ENCODE data around the gene MADD. TPM values are rescaled to one million over a fixed set of nuclear protein-coding genes. Genes with fewer than 3 reads are reported as not detected.
A peak's percentile ranks its signal among the peaks of the same experiment; 100 is the strongest.

Gene MADD
- total RNA-seq, 1 experiment from 2014 or later, result 132 TPM

- peaks cover 42% of the 10 kb centered on the region for H3K4me1 ChIP-seq (ENCODE audit: insufficient read depth, low read length, poor library complexity, severe bottlenecking)
- H3K9me3 ChIP-seq (ENCODE audit: low read depth, low read length, poor library complexity, severe bottlenecking), result no peaks in the 10 kb centered on the region
- TF ChIP-seq EZH2 (IDR thresholded peaks at IDR 0.05; ENCODE audit: borderline replicate concordance, low read depth, low read length, poor library complexity, severe bottlenecking), result no peak
- TF ChIP-seq, protein P1, sequence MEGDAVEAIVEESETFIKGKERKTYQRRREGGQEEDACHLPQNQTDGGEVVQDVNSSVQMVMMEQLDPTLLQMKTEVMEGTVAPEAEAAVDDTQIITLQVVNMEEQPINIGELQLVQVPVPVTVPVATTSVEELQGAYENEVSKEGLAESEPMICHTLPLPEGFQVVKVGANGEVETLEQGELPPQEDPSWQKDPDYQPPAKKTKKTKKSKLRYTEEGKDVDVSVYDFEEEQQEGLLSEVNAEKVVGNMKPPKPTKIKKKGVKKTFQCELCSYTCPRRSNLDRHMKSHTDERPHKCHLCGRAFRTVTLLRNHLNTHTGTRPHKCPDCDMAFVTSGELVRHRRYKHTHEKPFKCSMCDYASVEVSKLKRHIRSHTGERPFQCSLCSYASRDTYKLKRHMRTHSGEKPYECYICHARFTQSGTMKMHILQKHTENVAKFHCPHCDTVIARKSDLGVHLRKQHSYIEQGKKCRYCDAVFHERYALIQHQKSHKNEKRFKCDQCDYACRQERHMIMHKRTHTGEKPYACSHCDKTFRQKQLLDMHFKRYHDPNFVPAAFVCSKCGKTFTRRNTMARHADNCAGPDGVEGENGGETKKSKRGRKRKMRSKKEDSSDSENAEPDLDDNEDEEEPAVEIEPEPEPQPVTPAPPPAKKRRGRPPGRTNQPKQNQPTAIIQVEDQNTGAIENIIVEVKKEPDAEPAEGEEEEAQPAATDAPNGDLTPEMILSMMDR (conservative IDR thresholded peaks at IDR 0.05; ENCODE audit: low read depth, low read length), result no peak
- intact Hi-C loops (cut with micrococcal nuclease; ENCODE audit: unreplicated experiment), result loop anchor here (2.0 to 5.0 kb wide), 3 partner anchors 54 to 579 kb away; partner anchors contain the start of genes ARFGAP2, DDB2 and NUP160
- H3K27me3 ChIP-seq (replicated peaks; ENCODE audit: insufficient read depth, low read depth, low read length, poor library complexity), result no peaks in the 10 kb centered on the region
- peak overlapping the region; percentile 95 for H3K27ac ChIP-seq (ENCODE audit: low read depth, low read length, poor library complexity, severe bottlenecking)
- BruUV-seq (replicated peaks), result TSS peak; percentile 87
- no peaks in the 10 kb centered on the region for H3K36me3 ChIP-seq (ENCODE audit: insufficient read depth, low read length, poor library complexity, severe bottlenecking)
- DNase-seq (ENCODE audit: low spot score), result no peak
- ChIA-PET CTCF (no interaction called here), POLR2A (ENCODE audit: low non-redundant PET) (no interaction called here)
- peak overlapping the region; percentile 65 for H3K4me3 ChIP-seq (ENCODE audit: low read depth, low read length, poor library complexity, severe bottlenecking)
Measured at GRCh38 chr11:47268448-47269001, 1.4 kb upstream of the MADD start.

DNA sequence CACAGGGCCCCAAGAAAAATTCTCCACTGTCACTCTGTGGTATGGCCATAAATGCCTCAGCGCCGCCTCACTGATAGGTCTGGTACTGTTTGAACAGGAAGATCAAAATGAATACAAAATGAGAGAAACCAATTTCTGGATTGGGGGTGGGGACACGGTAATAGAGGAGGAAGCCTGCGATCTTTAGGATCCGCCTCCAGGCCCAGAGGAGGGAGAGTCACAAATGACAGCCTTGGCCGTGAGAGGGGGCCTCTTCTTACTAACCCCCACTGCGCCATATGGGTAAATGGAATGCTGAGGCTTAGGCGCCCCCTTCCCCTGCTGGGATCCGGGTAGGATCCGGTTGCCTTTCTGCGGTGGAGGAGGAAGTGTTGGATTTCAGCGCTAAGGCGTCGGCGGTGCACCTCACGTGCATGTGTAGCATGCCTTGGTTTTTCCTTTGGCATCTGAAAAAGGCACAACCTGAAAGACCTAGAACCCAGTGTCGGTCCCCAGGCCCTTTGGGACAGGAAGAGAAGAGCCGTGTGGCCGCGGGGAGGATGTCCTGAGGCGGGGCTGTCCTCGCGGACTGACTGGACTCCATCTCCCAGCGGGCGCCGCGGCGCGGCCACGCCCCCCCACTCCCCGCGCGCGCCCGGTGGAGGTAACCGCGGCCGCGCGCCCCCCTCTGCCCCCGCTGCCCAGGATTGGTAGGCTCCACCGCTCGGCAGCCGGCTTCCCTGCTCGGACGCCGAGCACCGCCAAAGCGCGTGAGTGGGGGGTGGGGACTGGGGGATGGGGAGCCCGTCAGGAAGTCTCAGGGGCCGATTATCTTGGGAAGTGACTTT is 718 bp upstream of the MADD start:
- DNase-seq (ENCODE audit: low spot score), result peak; percentile 99
- Histone ChIP-seq H3K9me3 (ENCODE audit: low read depth, low read length, poor library complexity, severe bottlenecking) (no peaks in the 10 kb centered on the region), H3K27ac (ENCODE audit: low read depth, low read length, poor library complexity, severe bottlenecking) (peak overlapping the region; percentile 95), H3K27me3 (replicated peaks; ENCODE audit: insufficient read depth, low read depth, low read length, poor library complexity) (no peaks in the 10 kb centered on the region), H3K36me3 (ENCODE audit: insufficient read depth, low read length, poor library complexity, severe bottlenecking) (peaks cover under 1% of the 10 kb centered on the region), H3K4me1 (ENCODE audit: insufficient read depth, low read length, poor library complexity, severe bottlenecking) (peaks cover 42% of the 10 kb centered on the region), H3K4me3 (ENCODE audit: low read depth, low read length, poor library complexity, severe bottlenecking) (peak overlapping the region; percentile 65)
- no peak for TF ChIP-seq EZH2 (IDR thresholded peaks at IDR 0.05; ENCODE audit: borderline replicate concordance, low read depth, low read length, poor library complexity, severe bottlenecking)
- TF ChIP-seq, protein P1 (conservative IDR thresholded peaks at IDR 0.05; ENCODE audit: low read depth, low read length), result peak; percentile 54
- CTCF ChIA-PET, result interaction anchor here (0.7 kb wide), 1 partner anchor 25 kb away, joined by 3 read pairs; no protein-coding TSS in a partner anchor
- intact Hi-C loops (cut with micrococcal nuclease; ENCODE audit: unreplicated experiment), result loop anchor here (2.0 to 5.0 kb wide), 3 partner anchors 54 to 578 kb away; partner anchors contain the start of genes ARFGAP2, DDB2 and NUP160
- POLR2A ChIA-PET (ENCODE audit: low non-redundant PET), result no interaction called here
- no TSS peak for BruUV-seq (replicated peaks)

- CTCF ChIA-PET, result interaction anchor here (0.7 to 1.3 kb wide), 4 partner anchors 11 to 84 kb away, joined by 3 to 7 read pairs (median 3); no protein-coding TSS in a partner anchor
- Histone ChIP-seq H3K9me3 (ENCODE audit: low read depth, low read length, poor library complexity, severe bottlenecking) (no peaks in the 10 kb centered on the region), H3K27ac (ENCODE audit: low read depth, low read length, poor library complexity, severe bottlenecking) (peak overlapping the region; percentile 95), H3K27me3 (replicated peaks; ENCODE audit: insufficient read depth, low read depth, low read length, poor library complexity) (no peaks in the 10 kb centered on the region), H3K36me3 (ENCODE audit: insufficient read depth, low read length, poor library complexity, severe bottlenecking) (peaks cover 13% of the 10 kb centered on the region), H3K4me3 (ENCODE audit: low read depth, low read length, poor library complexity, severe bottlenecking) (peak overlapping the region; percentile 65), H3K4me1 (ENCODE audit: insufficient read depth, low read length, poor library complexity, severe bottlenecking) (peaks cover 36% of the 10 kb centered on the region)
- intact Hi-C loops (cut with micrococcal nuclease; ENCODE audit: unreplicated experiment), result loop anchor here (5.0 kb wide), 2 partner anchors 37 to 52 kb away; no protein-coding TSS in a partner anchor
- DNase-seq (ENCODE audit: low spot score), result peak; percentile 83
- no TSS peak for BruUV-seq (replicated peaks)
- POLR2A ChIA-PET (ENCODE audit: low non-redundant PET), result no interaction called here
- no peak for TF ChIP-seq EZH2 (IDR thresholded peaks at IDR 0.05; ENCODE audit: borderline replicate concordance, low read depth, low read length, poor library complexity, severe bottlenecking)
- TF ChIP-seq, protein P1 (conservative IDR thresholded peaks at IDR 0.05; ENCODE audit: low read depth, low read length), result peak; percentile 60
Measured at GRCh38 chr11:47270331-47271271, 668 bp downstream of the MADD start.

Data from A673 (cell line).